Fibroblast of lung (primary cell): Measurements from ENCODE around the gene HPGDS. TPM values are rescaled to one million over a fixed set of nuclear protein-coding genes. Genes with fewer than 3 reads are reported as not detected.
A peak's percentile ranks its signal among the peaks of the same experiment; 100 is the strongest.
"Not testable (repeated sequence)": the region's sequence is repeated elsewhere in the genome, so short reads cannot be mapped to it uniquely, and the experiment has no call there.

Source experiments
- DNase-seq, 2 donors: peaks; one replicate each; pipeline versions ENCODE4 v3.0.0 to v3.0.0-alpha.2; 2010; ENCODE audit warnings: low read depth in 2 of 2
- H2AFZ ChIP-seq: 2 replicates; pipeline ENCODE4 v1.5.1; 2012; ENCODE audit warnings: low read length, control low read depth, inconsistent platforms
- H3K27ac ChIP-seq: 2 replicates; pipeline ENCODE4 v1.5.1; 2011; ENCODE audit warnings: low read length, control low read depth; ENCODE audit not compliant: insufficient read depth
- H3K27me3 ChIP-seq: 2 replicates; pipeline ENCODE4 v1.5.1; 2011; ENCODE audit warnings: mild to moderate bottlenecking, low read length; ENCODE audit not compliant: control insufficient read depth, insufficient read depth
- H3K36me3 ChIP-seq: 2 replicates; pipeline ENCODE4 v1.5.1; 2011; ENCODE audit warnings: low read length; ENCODE audit not compliant: control insufficient read depth, insufficient read depth
- H3K4me1 ChIP-seq: 2 replicates; pipeline ENCODE4 v1.5.1; 2011; ENCODE audit warnings: low read length; ENCODE audit not compliant: control insufficient read depth, insufficient read depth; ENCODE audit errors: extremely low read depth
- H3K4me2 ChIP-seq: 2 replicates; pipeline ENCODE4 v1.5.1; 2011; ENCODE audit warnings: low read length, control low read depth; ENCODE audit not compliant: insufficient read depth; ENCODE audit errors: extremely low read depth
- H3K4me3 ChIP-seq, 4 experiments: fragments of 200-600 bp in 1 of 4; sonication (generic) in 1 of 4; replicated peaks in 1 of 4; 2 replicates each; pipeline ENCODE4 v1.5.1; 2011 to 2016; ENCODE audit warnings: low read length in 4 of 4, low read depth in 3 of 4, mild to moderate bottlenecking in 3 of 4, control low read depth in 2 of 4, inconsistent platforms in 1 of 4, mixed read lengths in 1 of 4; ENCODE audit not compliant: insufficient read depth in 1 of 4; ENCODE audit errors: control extremely low read depth in 1 of 4
- H3K79me2 ChIP-seq: 2 replicates; pipeline ENCODE4 v1.5.1; 2012; ENCODE audit warnings: mild to moderate bottlenecking, low read length, inconsistent platforms; ENCODE audit not compliant: control insufficient read depth, insufficient read depth
- H3K9ac ChIP-seq: 2 replicates; pipeline ENCODE4 v1.5.1; 2011; ENCODE audit warnings: mild to moderate bottlenecking, low read length, control low read depth; ENCODE audit not compliant: insufficient read depth
- H3K9me3 ChIP-seq: 2 replicates; pipeline ENCODE4 v1.5.1; 2012; ENCODE audit warnings: low read depth, low read length; ENCODE audit not compliant: control insufficient read depth, insufficient read depth
- H4K20me1 ChIP-seq: 2 replicates; pipeline ENCODE4 v1.5.1; 2011; ENCODE audit warnings: low read length; ENCODE audit not compliant: control insufficient read depth, insufficient read depth; ENCODE audit errors: extremely low read depth
- EZH2 ChIP-seq: IDR thresholded peaks from 2 replicates; pipeline ENCODE4 v1.5.1; 2012; ENCODE audit warnings: low read length, control low read depth, mild to moderate bottlenecking; ENCODE audit errors: missing control alignments
- polyA plus RNA-seq, 2 donors: library from polyadenylated mRNA; depleted of rRNA in 1 of 2; stranded (reverse) in 1 of 2; unstranded in 1 of 2; fragments of >200 nt; gene quantifications; 2 replicates each; pipeline ENCODE4 v1.2.1, GENCODE V29; 2011 to 2012; ENCODE audit warnings: missing spikeins in 1 of 2
- total RNA-seq: library from RNA; depleted of rRNA; stranded (reverse); fragments of >200 nt; gene quantifications from 2 replicates; pipeline ENCODE4 v1.2.1, GENCODE V29; 2014
- TF ChIP-seq, protein P1 (sequence below), 2 donors: IDR thresholded peaks in 1 of 2; conservative IDR thresholded peaks in 1 of 2; 1 replicate in 1 of 2; 2 replicates in 1 of 2; pipeline ENCODE4 v1.5.1; 2011 to 2012; ENCODE audit warnings: low read length in 2 of 2, control low read depth in 1 of 2, inconsistent platforms in 1 of 2, low read depth in 1 of 2, mild to moderate bottlenecking in 1 of 2

Gene HPGDS
- total and polyA plus RNA-seq, 2 donors (not counting 1 experiment from before 2014, with no cell fraction given), result not detected

DNA sequence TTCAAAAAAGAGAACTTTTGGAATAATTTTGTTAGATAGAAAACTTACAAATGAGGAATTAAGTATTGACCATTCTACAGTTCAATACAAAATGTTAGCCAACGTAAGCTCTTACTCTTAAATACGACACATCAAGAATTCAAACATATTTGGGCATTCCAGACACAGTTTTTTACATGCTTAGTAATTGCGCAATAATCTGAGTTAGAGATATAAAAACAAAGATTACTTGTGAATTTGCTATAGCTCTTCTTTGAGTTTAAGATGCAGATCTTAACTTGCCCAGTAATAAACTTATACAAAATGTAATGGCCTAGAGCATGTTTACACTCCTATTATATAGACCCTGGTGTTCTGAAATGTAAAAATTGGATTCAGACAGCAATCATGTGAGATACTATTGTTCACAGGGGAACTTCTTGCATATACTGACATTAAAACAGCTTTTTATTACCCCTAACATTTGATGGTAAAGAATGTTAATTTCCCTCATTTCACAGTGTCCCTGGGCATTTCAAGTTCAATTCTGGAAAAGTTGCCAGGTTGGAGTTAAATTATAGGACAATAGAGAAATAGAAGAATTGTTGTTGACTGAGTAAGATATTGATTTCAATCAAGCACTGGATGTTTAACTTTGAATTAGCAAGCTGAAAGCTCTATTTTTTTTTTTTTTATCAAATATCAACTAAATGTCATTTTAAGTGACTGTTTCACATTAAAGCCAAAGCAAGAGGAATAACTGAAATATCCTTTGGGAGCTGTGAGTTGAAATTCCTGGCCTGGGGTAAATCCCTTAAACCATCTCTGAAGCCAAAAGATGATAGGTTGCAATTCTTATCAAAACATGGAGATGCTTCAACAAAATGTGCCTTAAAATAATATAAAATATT is 910 bp downstream of the HPGDS start:
- Histone ChIP-seq H3K4me1 (no peaks in the 10 kb centered on the region), H3K36me3 (no peaks in the 10 kb centered on the region)
- DNase-seq, result peak in 1 of 2 donors; percentile 26

DNA sequence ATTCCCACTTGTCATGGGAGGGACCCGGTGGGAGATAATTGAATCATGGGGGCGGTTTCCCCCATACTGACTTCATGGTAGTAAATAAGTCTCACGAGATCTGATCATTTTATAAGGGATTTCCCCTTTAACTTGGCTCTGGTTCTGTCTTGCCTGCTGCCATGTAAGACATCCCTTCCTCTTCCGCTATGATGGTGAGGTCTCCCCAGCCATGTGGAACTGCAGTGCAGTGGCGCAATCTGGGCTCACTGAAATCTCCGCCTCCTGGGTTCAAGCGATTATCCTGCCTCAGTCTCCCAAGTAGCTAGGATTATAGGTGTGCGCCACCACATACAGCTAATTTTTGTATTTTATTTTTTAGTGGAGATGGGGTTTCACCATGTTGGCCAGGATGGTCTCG is 2.9 kb downstream of the HPGDS start:
- H3K9ac ChIP-seq, result no peak overlapping the region
- H3K9me3 ChIP-seq, result no peaks in the 10 kb centered on the region
- no peaks in the 10 kb centered on the region for H3K36me3 ChIP-seq
- no peak overlapping the region for H3K4me2 ChIP-seq
- H4K20me1 ChIP-seq, result no peaks in the 10 kb centered on the region
- no peak overlapping the region for H2AFZ ChIP-seq
- no peaks in the 10 kb centered on the region for H3K4me1 ChIP-seq
- no peaks in the 10 kb centered on the region for H3K27me3 ChIP-seq
- TF ChIP-seq EZH2, result no peak
- TF ChIP-seq, protein P1, sequence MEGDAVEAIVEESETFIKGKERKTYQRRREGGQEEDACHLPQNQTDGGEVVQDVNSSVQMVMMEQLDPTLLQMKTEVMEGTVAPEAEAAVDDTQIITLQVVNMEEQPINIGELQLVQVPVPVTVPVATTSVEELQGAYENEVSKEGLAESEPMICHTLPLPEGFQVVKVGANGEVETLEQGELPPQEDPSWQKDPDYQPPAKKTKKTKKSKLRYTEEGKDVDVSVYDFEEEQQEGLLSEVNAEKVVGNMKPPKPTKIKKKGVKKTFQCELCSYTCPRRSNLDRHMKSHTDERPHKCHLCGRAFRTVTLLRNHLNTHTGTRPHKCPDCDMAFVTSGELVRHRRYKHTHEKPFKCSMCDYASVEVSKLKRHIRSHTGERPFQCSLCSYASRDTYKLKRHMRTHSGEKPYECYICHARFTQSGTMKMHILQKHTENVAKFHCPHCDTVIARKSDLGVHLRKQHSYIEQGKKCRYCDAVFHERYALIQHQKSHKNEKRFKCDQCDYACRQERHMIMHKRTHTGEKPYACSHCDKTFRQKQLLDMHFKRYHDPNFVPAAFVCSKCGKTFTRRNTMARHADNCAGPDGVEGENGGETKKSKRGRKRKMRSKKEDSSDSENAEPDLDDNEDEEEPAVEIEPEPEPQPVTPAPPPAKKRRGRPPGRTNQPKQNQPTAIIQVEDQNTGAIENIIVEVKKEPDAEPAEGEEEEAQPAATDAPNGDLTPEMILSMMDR (conservative IDR thresholded peaks at IDR 0.05 in 1 of 2, IDR thresholded peaks at IDR 0.05 in 1 of 2; ENCODE audit: low read depth in 1 of 2, low read length in 2 of 2), result no peak
- no peak overlapping the region for H3K27ac ChIP-seq
- DNase-seq, result no peak
- no peaks in the 10 kb centered on the region for H3K79me2 ChIP-seq
- no peak overlapping the region for H3K4me3 ChIP-seq

More for the DNA sequence above, 910 bp downstream of the HPGDS start:
- Histone ChIP-seq H3K27ac (no peak overlapping the region), H3K9me3 (no peaks in the 10 kb centered on the region), H2AFZ (no peak overlapping the region), H3K4me3 (no peak overlapping the region), H3K79me2 (no peaks in the 10 kb centered on the region), H3K9ac (no peak overlapping the region), H4K20me1 (no peaks in the 10 kb centered on the region), H3K4me2 (no peak overlapping the region), H3K27me3 (no peaks in the 10 kb centered on the region)
- TF ChIP-seq, protein P1 (conservative IDR thresholded peaks at IDR 0.05 in 1 of 2, IDR thresholded peaks at IDR 0.05 in 1 of 2; ENCODE audit: low read depth in 1 of 2, low read length in 2 of 2), result no peak
- TF ChIP-seq EZH2, result no peak

DNA sequence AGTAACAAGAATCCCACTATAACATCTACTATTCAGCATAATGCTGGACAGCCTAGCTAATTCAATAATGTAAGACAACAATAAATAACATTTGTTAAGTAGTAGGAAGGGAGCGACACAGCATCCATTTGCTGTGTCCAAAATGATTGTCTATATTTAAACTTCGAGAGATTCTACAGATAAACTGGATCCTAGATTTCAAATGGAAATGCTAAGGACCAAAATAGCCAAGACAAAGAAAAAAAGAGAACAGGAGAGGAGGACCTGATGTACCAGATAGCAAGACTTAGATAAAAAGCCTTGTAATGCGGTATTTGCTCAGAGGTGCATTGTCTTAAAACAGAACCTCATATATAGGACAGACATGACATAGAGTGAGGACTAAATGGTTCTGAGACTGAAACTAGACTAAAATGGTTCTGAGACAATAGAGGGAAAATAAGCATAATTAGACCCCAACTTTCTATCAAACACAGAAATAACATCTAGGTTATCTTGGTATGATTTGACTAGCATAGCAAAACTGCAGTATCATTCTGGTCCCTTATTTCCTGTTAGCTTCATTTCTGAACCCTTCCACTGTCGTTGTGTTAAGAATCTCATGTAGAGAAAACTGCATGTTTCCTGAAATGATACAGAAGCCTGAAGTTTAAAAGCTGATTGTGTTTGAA is 3.8 kb downstream of the HPGDS start:
- Histone ChIP-seq H2AFZ (no peak overlapping the region), H3K4me1 (no peaks in the 10 kb centered on the region), H4K20me1 (no peaks in the 10 kb centered on the region), H3K27ac (no peak overlapping the region), H3K9me3 (no peaks in the 10 kb centered on the region), H3K27me3 (no peaks in the 10 kb centered on the region), H3K4me2 (no peak overlapping the region), H3K79me2 (no peaks in the 10 kb centered on the region), H3K9ac (no peak overlapping the region), H3K4me3 (no peak overlapping the region), H3K36me3 (no peaks in the 10 kb centered on the region)
- no peak for DNase-seq
- TF ChIP-seq EZH2, result no peak
- TF ChIP-seq, protein P1 (conservative IDR thresholded peaks at IDR 0.05 in 1 of 2, IDR thresholded peaks at IDR 0.05 in 1 of 2; ENCODE audit: low read depth in 1 of 2, low read length in 2 of 2), result no peak

DNA sequence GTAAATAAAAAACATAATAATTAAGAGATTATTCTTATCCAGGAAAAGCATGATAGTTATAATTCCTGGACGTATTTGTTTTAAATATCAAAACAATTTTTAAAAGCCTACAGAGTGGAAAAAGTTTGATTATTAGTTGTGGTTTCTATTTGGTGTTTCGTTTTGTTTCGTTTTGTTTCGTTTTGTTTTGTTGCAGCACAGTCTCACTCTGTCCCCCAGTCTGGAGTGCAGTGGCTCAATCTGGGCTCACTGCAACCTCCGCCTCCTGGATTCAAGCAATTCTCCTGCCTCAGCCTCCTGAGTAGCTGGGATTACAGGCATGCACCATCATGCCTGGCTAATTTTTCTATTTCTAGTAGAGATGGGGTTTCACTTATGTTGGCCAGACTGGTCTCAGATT is 5.8 kb downstream of the HPGDS start:
- not testable (repeated sequence) for H3K4me3 ChIP-seq, H3K36me3 ChIP-seq, H3K27ac ChIP-seq, H3K4me1 ChIP-seq, H3K79me2 ChIP-seq, H2AFZ ChIP-seq, H3K9me3 ChIP-seq, DNase-seq, H4K20me1 ChIP-seq, H3K4me2 ChIP-seq, H3K27me3 ChIP-seq, H3K9ac ChIP-seq
